NCI-H82 (cell line): Measurements from ENCODE around the gene TUB.

ENCODE experiments used
- DNase-seq: peaks from one replicate; lab custom pipeline; 2025; lab: John Stamatoyannopoulos, UW

TUB gene

GRCh38 chr11:8092587-8093424 is 11.8 kb downstream of the TUB start:
- DNase-seq: peak; percentile 81

GRCh38 chr11:8093931-8094575 is 13.0 kb downstream of the TUB start:
- DNase-seq: no peak

- DNase-seq: no peak
These were observed 13.6 kb downstream of the TUB start for GRCh38 chr11:8094656-8095055.

DNA sequence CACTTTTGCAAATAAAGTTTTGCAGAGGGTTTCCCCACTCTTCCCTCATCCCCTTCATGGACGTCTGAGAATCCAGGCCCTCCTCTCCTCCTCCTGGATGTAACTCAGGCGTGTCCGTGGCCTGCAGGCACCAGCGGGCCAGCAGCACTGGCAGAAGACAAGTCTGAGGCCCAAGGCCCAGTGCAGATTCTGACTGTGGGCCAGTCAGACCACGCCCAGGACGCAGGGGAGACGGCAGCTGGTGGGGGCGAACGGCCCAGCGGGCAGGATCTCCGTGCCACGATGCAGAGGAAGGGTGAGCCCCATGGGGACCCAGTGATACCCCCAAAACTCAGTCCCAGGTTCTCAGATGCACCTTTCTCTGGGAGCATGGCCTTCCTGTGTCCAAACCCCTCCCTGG is 14.4 kb downstream of the TUB start:
- DNase-seq: no peak

DNA sequence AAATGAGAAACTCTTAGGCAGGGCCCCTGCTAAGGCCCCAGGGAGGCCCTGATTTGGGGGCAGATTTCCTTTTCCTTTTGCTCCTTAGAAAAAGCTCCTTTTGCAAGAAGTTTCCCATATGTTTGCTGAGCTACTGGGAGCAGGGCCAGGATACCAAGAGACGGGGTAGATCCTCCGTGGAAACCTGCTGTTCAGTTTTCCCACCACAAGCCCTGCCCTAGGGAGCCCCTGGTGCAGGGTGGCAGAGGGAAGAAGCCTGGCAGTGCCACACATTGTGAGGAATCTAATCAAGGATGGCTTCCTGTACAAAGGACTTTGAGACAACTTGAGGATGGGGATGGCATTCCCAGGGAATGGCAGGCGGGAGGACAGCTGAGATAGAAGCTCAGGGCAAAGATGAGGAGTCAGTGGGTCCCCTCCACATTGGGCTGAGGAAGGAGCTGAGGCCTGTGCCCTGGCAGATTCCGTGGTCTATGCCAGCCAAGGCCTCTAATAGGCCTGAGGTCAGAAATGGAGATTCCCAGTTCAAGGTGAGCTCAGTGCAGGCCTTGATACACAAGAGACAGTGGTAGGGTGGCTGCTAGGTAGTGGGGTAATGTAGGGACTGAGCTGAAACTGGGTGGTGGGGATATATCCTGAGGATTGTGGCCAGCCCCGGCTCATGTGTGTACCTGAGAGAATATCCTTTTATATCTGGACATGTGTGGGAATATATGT is 15.0 kb downstream of the TUB start:
- no peak for DNase-seq

GRCh38 chr11:8096575-8096974 is 15.6 kb downstream of the TUB start:
- no peak for DNase-seq

DNA sequence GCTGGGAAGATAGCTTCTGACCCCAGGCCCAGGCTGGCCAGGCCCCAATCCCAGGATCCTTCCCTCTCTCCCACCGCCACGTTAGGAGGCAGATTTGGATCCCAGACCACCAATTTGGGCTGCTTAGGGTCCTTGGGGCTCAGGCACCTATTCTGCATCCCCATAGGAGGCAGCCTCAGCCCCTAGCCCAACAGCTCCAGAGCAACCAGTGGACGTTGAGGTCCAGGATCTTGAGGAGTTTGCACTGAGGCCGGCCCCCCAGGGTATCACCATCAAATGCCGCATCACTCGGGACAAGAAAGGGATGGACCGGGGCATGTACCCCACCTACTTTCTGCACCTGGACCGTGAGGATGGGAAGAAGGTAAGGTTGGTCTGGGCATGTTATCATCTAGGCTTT is 16.1 kb downstream of the TUB start:
- DNase-seq: no peak

- no peak for DNase-seq
These were observed 16.5 kb downstream of the TUB start for GRCh38 chr11:8097468-8097867.

DNA sequence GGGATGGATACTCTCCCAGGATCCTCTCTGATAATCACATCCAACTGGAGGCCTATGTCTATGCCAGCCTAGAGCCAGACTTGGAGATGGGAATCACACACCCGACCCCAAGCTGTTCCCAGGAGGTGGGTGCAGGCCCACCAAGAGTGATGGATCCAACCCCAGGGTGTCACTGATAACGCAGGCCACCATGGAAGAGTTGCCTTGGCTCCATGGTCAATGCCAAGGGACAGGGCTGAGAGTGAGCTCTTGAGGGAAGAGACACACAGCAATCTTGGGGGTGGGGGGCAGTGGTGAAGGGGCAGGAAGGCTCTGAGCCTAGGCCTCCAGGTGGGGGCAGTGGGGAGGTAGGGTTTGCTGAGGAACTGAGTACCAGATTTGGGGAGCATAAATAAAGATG is 16.9 kb downstream of the TUB start:
- DNase-seq: no peak

DNA sequence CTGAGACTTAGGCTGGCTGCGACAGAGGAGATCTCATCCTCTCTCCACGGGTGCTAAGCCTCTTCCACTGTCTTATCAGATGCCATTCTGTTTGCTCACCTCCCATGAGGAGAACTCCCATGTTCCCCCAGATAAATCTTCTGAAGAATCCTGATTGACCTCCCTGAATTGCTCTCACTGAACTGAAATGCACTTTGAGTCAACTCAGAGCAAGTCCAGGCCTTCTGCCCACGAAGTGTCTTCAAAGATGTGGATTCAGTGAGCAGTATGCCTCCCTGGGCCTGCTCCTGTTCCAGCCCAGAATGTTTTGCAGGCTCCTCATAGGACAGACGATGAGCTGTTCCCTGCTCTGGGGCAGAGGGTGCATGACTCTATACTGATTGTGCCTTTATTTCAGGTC is 17.4 kb downstream of the TUB start:
- DNase-seq: no peak

- DNase-seq: no peak
These were observed 17.9 kb downstream of the TUB start for GRCh38 chr11:8098879-8099278.

- peak; percentile 75 for DNase-seq
These were observed 18.4 kb downstream of the TUB start for GRCh38 chr11:8099291-8099899.

DNA sequence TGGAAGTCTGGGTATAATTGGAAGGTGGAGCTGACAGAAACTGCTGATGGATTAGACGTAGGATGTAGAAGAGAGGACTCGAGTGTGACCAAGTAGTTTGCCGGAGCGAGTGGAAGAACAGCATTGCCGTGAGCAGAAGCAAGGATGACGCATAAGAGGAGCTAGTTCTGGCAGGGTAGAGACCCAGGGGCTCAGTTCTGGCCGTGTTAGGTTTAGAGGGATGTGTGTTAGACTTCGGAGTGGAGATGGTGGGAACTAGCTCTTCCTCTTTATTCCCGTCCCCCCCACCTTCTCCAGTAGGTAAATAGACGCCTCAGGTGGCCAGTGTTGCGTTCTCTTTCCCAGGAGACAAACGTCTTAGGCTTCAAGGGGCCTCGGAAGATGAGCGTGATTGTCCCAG is 19.1 kb downstream of the TUB start:
- DNase-seq: no peak

GRCh38 chr11:8100605-8101004 is 19.6 kb downstream of the TUB start:
- DNase-seq: no peak

GRCh38 chr11:8101421-8101820 is 20.4 kb downstream of the TUB start:
- no peak for DNase-seq

DNA sequence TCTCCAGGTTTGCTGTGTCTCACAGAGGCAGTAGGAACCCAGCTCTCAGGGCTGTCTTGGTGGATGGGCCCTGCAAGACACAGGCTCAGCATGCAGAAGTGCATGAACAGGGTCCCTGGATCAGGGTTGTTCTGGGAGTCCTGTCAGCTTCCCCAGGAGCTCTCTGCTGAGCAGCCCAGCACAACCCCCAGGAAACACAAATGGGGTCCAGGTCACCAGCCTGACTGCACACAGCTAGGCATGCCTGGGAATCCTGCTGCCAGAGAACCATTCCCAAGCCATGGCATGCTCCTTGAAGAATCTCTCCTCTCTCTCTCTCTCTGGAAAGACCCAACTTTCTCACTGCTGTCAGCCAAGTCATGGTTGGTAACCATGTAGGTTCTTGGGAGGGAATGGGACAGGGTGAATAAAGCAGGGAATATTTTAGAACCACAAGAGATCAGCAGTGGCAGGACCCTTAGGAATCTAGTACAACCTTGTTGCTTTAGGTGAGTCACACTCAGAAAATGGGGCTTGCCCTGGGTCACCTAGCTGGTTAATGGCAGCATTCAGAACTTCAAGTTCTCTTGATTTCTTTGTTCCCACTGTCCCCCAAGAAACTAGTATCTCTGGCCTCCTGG is 21.4 kb downstream of the TUB start:
- no peak for DNase-seq

GRCh38 chr11:8102965-8103364 is 22.0 kb downstream of the TUB start:
- no peak for DNase-seq

DNA sequence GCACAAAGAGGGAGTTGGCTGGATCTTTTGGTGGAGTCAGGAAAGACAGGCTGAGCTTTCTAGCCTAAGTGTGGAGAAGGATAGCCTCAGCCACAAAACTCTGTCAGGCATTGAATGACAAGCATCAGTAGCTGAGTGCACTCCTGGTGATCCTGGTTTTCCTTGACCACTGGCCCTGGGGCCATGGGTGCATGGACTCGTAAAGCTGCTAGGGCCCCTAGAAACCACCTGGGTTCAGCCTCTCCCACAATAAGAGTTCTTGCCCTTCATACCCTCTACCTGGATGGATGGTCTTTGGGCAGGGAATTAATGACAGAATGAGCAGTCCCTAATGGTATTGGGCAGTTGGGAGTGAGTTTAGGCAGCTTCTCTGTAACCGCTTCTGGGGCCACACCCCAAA is 22.9 kb downstream of the TUB start:
- DNase-seq: no peak

DNA sequence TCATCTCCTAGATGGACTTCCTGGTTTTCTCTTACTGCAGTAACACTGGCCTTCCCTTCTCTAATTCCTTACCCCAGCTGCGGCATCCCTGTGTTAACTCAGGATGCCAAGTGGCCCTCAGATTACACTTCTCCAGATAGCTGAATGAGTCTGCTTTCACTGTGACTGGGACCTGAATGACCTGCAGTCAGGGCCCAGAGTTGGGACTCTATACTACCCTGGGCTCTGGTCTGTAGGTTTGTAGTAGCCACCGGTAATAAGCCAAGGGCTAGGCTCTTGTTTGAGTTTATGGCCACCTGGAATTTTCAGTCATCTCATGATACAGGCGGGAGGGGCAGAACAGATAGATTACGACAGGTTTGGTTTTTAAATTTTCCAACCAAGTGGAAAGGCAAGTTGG is 24.1 kb downstream of the TUB start:
- no peak for DNase-seq

DNA sequence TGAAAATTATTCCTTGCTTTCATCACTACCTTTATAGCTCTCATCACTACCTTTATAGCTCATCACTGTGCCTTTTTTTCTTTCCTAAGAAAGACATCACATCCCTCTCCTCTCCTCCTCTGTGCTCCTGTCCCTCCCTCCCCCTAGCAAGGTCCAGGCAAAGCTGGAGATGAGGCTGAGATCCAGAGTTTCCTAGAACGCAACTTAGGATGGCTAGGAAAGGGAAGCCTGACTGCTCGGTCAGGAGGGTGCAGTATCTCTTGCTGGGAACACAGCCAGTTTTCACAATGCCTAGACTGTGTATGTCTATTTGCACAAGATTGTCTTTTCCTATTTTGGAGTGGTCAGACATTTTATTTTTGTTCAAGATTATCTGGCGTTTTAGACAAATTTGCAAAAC is 24.7 kb downstream of the TUB start:
- no peak for DNase-seq

DNA sequence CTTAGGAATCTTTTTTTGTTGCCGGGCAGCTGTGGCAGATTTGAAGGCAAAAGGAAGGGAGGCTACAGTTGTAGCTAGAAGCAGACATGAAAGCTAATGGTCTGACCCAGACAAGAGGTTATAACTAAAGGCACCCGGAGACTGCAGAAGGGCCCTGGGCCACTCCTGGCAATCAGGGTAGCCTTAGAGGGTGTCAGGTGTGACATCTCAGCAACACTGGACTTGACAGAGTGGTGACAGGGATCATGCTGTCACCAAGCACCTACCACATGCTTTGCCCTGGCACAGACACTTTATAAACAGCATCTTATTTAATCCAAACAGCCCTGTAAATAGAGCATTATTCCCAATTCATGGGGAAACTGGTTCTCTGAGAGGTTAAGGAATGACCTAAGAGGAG is 25.7 kb downstream of the TUB start:
- no peak for DNase-seq

DNA sequence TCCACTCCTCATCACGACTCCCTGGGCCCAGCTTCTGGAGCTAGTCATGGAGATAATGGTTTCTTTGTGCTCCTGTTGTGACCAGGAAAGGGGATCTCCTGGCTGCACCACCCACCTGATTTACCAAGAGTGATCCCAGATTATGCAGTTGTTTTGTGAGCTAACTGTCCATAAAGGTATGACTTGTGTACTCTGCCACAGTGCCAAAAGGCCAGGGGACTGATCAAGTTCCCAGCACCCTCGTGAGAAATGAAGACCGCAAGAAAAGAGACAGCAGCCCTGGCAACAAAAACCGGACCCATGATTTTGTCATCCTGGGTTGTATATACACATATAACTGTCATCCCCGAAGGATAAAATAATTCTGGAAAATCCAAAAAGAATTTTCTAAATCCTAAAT is 26.6 kb downstream of the TUB start:
- no peak for DNase-seq
